Thyroid gland (tissue), 4 donors: ENCODE data around the gene SAFB2. TPM values are rescaled to one million over a fixed set of nuclear protein-coding genes. Genes with fewer than 3 reads are reported as not detected.

Experiments
- DNase-seq, 2 donors: peaks; one replicate each; pipeline ENCODE4 v3.0.0-alpha.2; 2019
- H3K27ac ChIP-seq, 3 donors: fragments of 200-600 bp; sonication (generic); 1 replicate in 2 of 3; 2 replicates in 1 of 3; pipeline ENCODE4 v1.5.1; 2016 to 2019; ENCODE audit warnings: mild to moderate bottlenecking in 1 of 3, moderate library complexity in 1 of 3
- H3K27me3 ChIP-seq: fragments of 200-600 bp; sonication (generic); one replicate; pipeline ENCODE4 v1.5.1; 2019
- H3K36me3 ChIP-seq, 2 donors: fragments of 200-600 bp; sonication (generic); one replicate each; pipeline ENCODE4 v1.5.1; 2016 to 2019
- H3K4me1 ChIP-seq, 2 donors: fragments of 200-600 bp; sonication (generic); one replicate each; pipeline ENCODE4 v1.5.1; 2017 to 2019
- H3K4me3 ChIP-seq, 3 donors: fragments of 200-600 bp; sonication (generic); replicated peaks in 1 of 3; 1 replicate in 2 of 3; 2 replicates in 1 of 3; pipeline ENCODE4 v1.5.1; 2016; ENCODE audit warnings: mild to moderate bottlenecking in 1 of 3
- H3K9me3 ChIP-seq: fragments of 200-600 bp; sonication (generic); one replicate; pipeline ENCODE4 v1.5.1; 2017
- CTCF ChIP-seq, 6 experiments: fragments of 200-600 bp in 3 of 6; fragments of 450-650 bp in 3 of 6; sonication (generic) in 3 of 6; IDR thresholded peaks; one replicate each; pipeline ENCODE4 v1.5.1; 2016 to 2019; ENCODE audit warnings: antibody characterized with exemption in 6 of 6, mild to moderate bottlenecking in 2 of 6, inconsistent platforms in 1 of 6, moderate library complexity in 1 of 6
- POLR2A ChIP-seq, 2 donors: fragments of 450-650 bp; IDR thresholded peaks; one replicate each; pipeline ENCODE4 v1.6.1; 2017; ENCODE audit warnings: antibody characterized with exemption in 2 of 2, mild to moderate bottlenecking in 2 of 2, moderate library complexity in 1 of 2
- WGBS, 2 donors: methylation state at CpG; one replicate each; pipeline ENCODE4 v1.1.5; 2017; 5-methylcytosine and 5-hydroxymethylcytosine counted together
- intact Hi-C: fragments of 100-400 bp; cut with DNase I; formaldehyde crosslinking; loops from one replicate; pipeline ENCODE4 v1.15.1; 2023
- total RNA-seq, 4 donors: library from RNA; depleted of rRNA; stranded (reverse); fragments of >200 nt; gene quantifications; one replicate each; pipeline ENCODE4 v1.2.3, GENCODE V29; 2016

SAFB2 gene
- total RNA-seq, 4 donors from 2014 or later, result 52.2 to 74.5 (median 65.3) TPM

- no peaks in the 10 kb centered on the region for H3K27me3 ChIP-seq
- H3K27ac ChIP-seq, result no peak overlapping the region
- intact Hi-C loops, result no loop called here
- H3K9me3 ChIP-seq, result no peaks in the 10 kb centered on the region
- H3K4me3 ChIP-seq, result no peak overlapping the region
- no peaks in the 10 kb centered on the region for H3K4me1 ChIP-seq
- H3K36me3 ChIP-seq, result no peaks in the 10 kb centered on the region
- no peak for DNase-seq
- 33 to 62% methylated on average over 2 of the region's 3 CpGs for WGBS, 2 donors
- TF ChIP-seq POLR2A (IDR thresholded peaks at IDR 0.05), result no peak
- TF ChIP-seq CTCF (IDR thresholded peaks at IDR 0.05), result no peak
These were observed 62.8 kb downstream of the SAFB2 start for GRCh38 chr19:5559804-5560133.

GRCh38 chr19:5558101-5558621 is 64.4 kb downstream of the SAFB2 start:
- no peak for TF ChIP-seq POLR2A (IDR thresholded peaks at IDR 0.05)
- no peak for TF ChIP-seq CTCF (IDR thresholded peaks at IDR 0.05)
- H3K4me1 ChIP-seq, result no peaks in the 10 kb centered on the region
- no peak overlapping the region for H3K4me3 ChIP-seq
- no peak overlapping the region for H3K27ac ChIP-seq
- DNase-seq, result no peak
- intact Hi-C loops, result no loop called here
- no peaks in the 10 kb centered on the region for H3K36me3 ChIP-seq
- H3K27me3 ChIP-seq, result no peaks in the 10 kb centered on the region
- H3K9me3 ChIP-seq, result no peaks in the 10 kb centered on the region
- WGBS, 2 donors, result 74 to 86% methylated on average over 2 of the region's 2 CpGs

GRCh38 chr19:5557691-5558090 is 64.9 kb downstream of the SAFB2 start:
- TF ChIP-seq CTCF (IDR thresholded peaks at IDR 0.05) (no peak), POLR2A (IDR thresholded peaks at IDR 0.05) (no peak)
- no peaks in the 10 kb centered on the region for H3K27me3 ChIP-seq
- no peaks in the 10 kb centered on the region for H3K9me3 ChIP-seq
- H3K27ac ChIP-seq, result no peak overlapping the region
- H3K36me3 ChIP-seq, result no peaks in the 10 kb centered on the region
- intact Hi-C loops, result no loop called here
- no peak overlapping the region for H3K4me3 ChIP-seq
- H3K4me1 ChIP-seq, result no peaks in the 10 kb centered on the region
- 60 to 65% methylated on average over 10 to 13 of the region's 13 CpGs for WGBS, 2 donors
- no peak for DNase-seq

GRCh38 chr19:5554828-5555227 is 67.7 kb downstream of the SAFB2 start:
- intact Hi-C loops, result no loop called here
- Histone ChIP-seq H3K27me3 (no peaks in the 10 kb centered on the region), H3K4me1 (no peaks in the 10 kb centered on the region), H3K4me3 (no peak overlapping the region), H3K36me3 (no peaks in the 10 kb centered on the region), H3K9me3 (no peaks in the 10 kb centered on the region), H3K27ac (no peak overlapping the region)
- WGBS, 2 donors, result 77% methylated on average over 5 of the region's 5 CpGs
- TF ChIP-seq CTCF (IDR thresholded peaks at IDR 0.05) (no peak), POLR2A (IDR thresholded peaks at IDR 0.05) (no peak)
- no peak for DNase-seq

- no peak for DNase-seq
These were observed 68.7 kb downstream of the SAFB2 start for GRCh38 chr19:5553892-5554291.

More at GRCh38 chr19:5553892-5554291, 68.7 kb downstream of the SAFB2 start:
- no peak overlapping the region for H3K4me3 ChIP-seq
- no peak for TF ChIP-seq CTCF (IDR thresholded peaks at IDR 0.05)
- no peak for TF ChIP-seq POLR2A (IDR thresholded peaks at IDR 0.05)
- no peaks in the 10 kb centered on the region for H3K4me1 ChIP-seq
- H3K9me3 ChIP-seq, result no peaks in the 10 kb centered on the region
- H3K36me3 ChIP-seq, result no peaks in the 10 kb centered on the region
- 86 to 87% methylated on average over 9 of the region's 9 CpGs for WGBS, 2 donors
- H3K27ac ChIP-seq, result no peak overlapping the region
- H3K27me3 ChIP-seq, result no peaks in the 10 kb centered on the region
- intact Hi-C loops, result no loop called here
